ENCODE measurements around the gene GPR15LG. TPM values are rescaled to one million over a fixed set of nuclear protein-coding genes. Genes with fewer than 3 reads are reported as not detected.

The GPR15LG gene
- total RNA-seq (2014; rRNA removed; shearing (Covaris generic)) (not detected in 2 replicates), polyA plus RNA-seq (2016; fragmentation: Nextera tagmentation; extraction: Ambion mirVana) (not detected in 2 replicates)
- long read RNA-seq: 0 reads

- H3K36me3 Mint-ChIP-seq (ENCODE audit: low read depth): no peaks in the 10 kb centered on the region
- H3K4me2 ChIP-seq: no peak within 1 kb of the TSS
- H3K36me3 ChIP-seq (ENCODE audit: insufficient read depth): no peaks in the 10 kb centered on the region
- no peaks in the 10 kb centered on the region; the same call in 1 of the 3 replicates for H3K9me3 Mint-ChIP-seq
- H3K27ac ChIP-seq (ENCODE audit: low read depth): no peak within 1 kb of the TSS
- no peaks in the 10 kb centered on the region; the same call in 1 of the 2 replicates for H4K20me1 ChIP-seq (replicated peaks; ENCODE audit: insufficient read depth)
- no peak for ATAC-seq
- TF ChIP-seq CREB1 (CRISPR knock-in tag; IDR thresholded peaks at IDR 0.05; ENCODE audit: low read depth) (no peak), ZNF114 (CRISPR knock-in tag; IDR thresholded peaks at IDR 0.05) (no peak), EZH2phosphoT487 (IDR thresholded peaks at IDR 0.05; ENCODE audit: unreplicated experiment) (no peak), ZNF462 (CRISPR knock-in tag; IDR thresholded peaks at IDR 0.05) (no peak), POLR2AphosphoS5 (IDR thresholded peaks at IDR 0.05; ENCODE audit: low read depth) (no peak), EZH2 (IDR thresholded peaks at IDR 0.05; ENCODE audit: low read depth, unreplicated experiment) (no peak), REST (IDR thresholded peaks at IDR 0.05; ENCODE audit: unreplicated experiment) (no peak), ETS1 (IDR thresholded peaks at IDR 0.05) (no peak), ZNF331 (CRISPR knock-in tag; IDR thresholded peaks at IDR 0.05; ENCODE audit: low read depth) (no peak), NANOG (IDR thresholded peaks at IDR 0.05; ENCODE audit: borderline replicate concordance) (no peak), CTCF (conservative IDR thresholded peaks at IDR 0.05; ENCODE audit: low read depth in 2 of 2) (no peak)
- no peak within 1 kb of the TSS for H3K27ac Mint-ChIP-seq
- H3K9me2 ChIP-seq (ENCODE audit: insufficient read depth): no peaks in the 10 kb centered on the region; the same call in 1 of the 2 replicates
- DNase-seq (ENCODE audit: low spot score): no peak
- peaks cover 3% of the 10 kb centered on the region for H3K27me3 Mint-ChIP-seq (ENCODE audit: insufficient read depth, low read depth, poor library complexity)
- no peaks in the 10 kb centered on the region for H3F3A ChIP-seq (replicated peaks; ENCODE audit: low read depth)
- H3K4me3 Mint-ChIP-seq: no peak within 1 kb of the TSS
- peaks cover 4% of the 10 kb centered on the region; the same call in 1 of the 3 replicates for H3K4me1 Mint-ChIP-seq
- H3K27me3 ChIP-seq (ENCODE audit: insufficient read depth): no peaks in the 10 kb centered on the region
- H2AFZ ChIP-seq: no peak within 1 kb of the TSS
- no peak within 1 kb of the TSS for H3K4me3 ChIP-seq
- H3K79me2 ChIP-seq (replicated peaks; ENCODE audit: insufficient read depth): no peaks in the 10 kb centered on the region
- no peaks in the 10 kb centered on the region for H3K4me1 ChIP-seq (ENCODE audit: insufficient read depth)
These were observed at the start of gene GPR15LG for GRCh38 chr10:84173501-84173929. Gene GPR15LG, plus strand, starts transcription at chr10:84173801. Its CDS starts 51 bp downstream, at chr10:84173852.
